ENCODE data around the gene ACOXL.

Gene ACOXL

DNA sequence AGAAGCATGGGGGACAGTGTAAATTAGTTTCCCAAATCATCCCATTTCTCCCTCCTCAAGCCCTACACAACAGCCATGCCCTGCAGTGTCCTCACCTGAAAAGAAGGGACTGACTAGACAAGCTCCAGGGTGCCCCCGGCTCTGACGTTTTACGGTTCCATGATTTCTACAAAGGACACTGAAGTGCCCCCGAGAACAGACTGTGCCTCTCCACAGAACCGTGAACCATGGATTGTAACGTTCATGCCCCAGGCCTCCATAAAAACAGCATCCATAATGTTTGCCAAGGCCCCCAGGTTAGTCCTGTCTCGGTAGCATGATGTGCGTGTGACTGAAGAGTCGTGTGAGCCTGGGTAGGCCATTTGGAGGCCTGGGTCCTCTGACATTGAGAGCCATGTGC, 7.0 kb upstream of the ACOXL start:
- Histone ChIP-seq H3K36me3 (ENCODE audit: insufficient read depth, low read length) (no peaks in the 10 kb centered on the region), H3K4me2 (ENCODE audit: low read length) (no peak overlapping the region), H3K4me3 (ENCODE audit: low read length) (no peak overlapping the region), H3K4me1 (ENCODE audit: control insufficient read depth, insufficient read depth, low read length) (no peaks in the 10 kb centered on the region), H3K9ac (ENCODE audit: low read depth, low read length) (no peak overlapping the region), H3K9me3 (replicated peaks; ENCODE audit: low read length) (no peaks in the 10 kb centered on the region), H3K27me3 (ENCODE audit: control insufficient read depth, insufficient read depth, low read length) (peaks cover 72% of the 10 kb centered on the region)

DNA sequence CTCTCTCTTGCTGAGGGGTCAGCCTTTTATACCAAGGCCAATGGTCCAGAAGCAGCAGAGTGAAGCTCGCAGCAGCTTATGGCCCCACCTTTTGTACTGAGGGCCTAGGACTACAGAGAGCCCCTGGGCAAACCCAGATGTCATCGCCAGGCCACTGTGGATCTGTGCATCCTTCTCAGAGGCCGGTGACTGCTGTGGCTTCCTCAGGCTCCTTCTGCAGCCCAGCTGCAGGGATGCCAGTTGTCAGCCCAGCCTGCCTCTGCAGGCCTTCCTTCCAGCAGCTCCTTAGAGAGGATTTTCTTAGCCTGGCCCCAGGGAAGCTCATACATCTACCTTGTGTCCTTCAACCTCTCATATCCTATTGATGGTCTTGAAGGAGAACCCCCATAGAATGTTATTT, 6.5 kb upstream of the ACOXL start:
- H3K27me3 ChIP-seq (ENCODE audit: control insufficient read depth, insufficient read depth, low read length), result peaks cover 72% of the 10 kb centered on the region
- H3K4me2 ChIP-seq (ENCODE audit: low read length), result no peak overlapping the region

DNA sequence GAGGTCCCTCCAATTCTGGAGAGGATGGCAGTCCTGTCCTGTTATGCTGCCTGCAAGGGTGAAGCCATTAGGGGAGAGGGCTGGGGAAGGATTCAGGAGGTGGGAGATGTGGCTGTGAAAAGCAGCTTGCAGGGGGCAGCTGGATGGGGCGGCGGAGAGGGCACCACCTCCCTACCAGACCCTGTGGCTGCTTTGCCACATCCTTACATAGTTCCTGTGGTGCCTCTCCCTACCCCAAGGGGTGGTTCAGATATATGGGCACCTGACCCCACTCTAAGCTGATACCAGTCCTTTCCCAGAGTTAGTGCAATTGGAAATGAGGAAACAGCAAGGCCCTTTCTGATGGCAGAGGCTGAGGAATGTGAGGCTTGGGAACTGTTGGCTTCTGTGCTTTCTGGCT, 6.1 kb upstream of the ACOXL start:
- Histone ChIP-seq H3K27me3 (ENCODE audit: control insufficient read depth, insufficient read depth, low read length) (peaks cover 72% of the 10 kb centered on the region), H3K9me3 (replicated peaks; ENCODE audit: low read length) (no peaks in the 10 kb centered on the region), H3K9ac (ENCODE audit: low read depth, low read length) (no peak overlapping the region), H3K36me3 (ENCODE audit: insufficient read depth, low read length) (no peaks in the 10 kb centered on the region), H3K4me3 (ENCODE audit: low read length) (no peak overlapping the region), H3K4me1 (ENCODE audit: control insufficient read depth, insufficient read depth, low read length) (no peaks in the 10 kb centered on the region), H3K4me2 (ENCODE audit: low read length) (no peak overlapping the region)

More for the DNA sequence above, 6.5 kb upstream of the ACOXL start:
- Histone ChIP-seq H3K4me3 (ENCODE audit: low read length) (no peak overlapping the region), H3K9me3 (replicated peaks; ENCODE audit: low read length) (no peaks in the 10 kb centered on the region), H3K4me1 (ENCODE audit: control insufficient read depth, insufficient read depth, low read length) (no peaks in the 10 kb centered on the region), H3K9ac (ENCODE audit: low read depth, low read length) (no peak overlapping the region), H3K36me3 (ENCODE audit: insufficient read depth, low read length) (no peaks in the 10 kb centered on the region)

DNA sequence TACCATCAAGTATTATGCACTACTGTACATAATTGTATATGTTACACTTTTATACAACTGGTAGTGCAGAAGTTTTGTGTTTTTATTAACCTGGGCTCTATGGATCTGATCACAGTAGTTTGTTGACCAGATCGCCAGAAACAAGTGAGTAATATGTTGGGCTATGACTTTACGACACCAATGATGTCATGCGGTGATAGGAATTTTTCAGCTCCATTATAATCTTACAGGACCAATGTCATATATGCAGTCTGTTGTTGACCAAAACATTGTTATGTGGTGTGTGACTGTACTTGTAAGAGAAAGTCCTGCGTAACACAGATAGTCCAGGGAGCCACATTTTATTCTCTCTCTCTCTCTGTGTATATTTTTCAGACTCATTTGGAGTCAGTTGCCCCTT, 4.5 kb upstream of the ACOXL start:
- H3K9ac ChIP-seq (ENCODE audit: low read depth, low read length), result no peak overlapping the region
- H3K4me3 ChIP-seq (ENCODE audit: low read length), result no peak overlapping the region
- H3K36me3 ChIP-seq (ENCODE audit: insufficient read depth, low read length), result no peaks in the 10 kb centered on the region
- H3K27me3 ChIP-seq (ENCODE audit: control insufficient read depth, insufficient read depth, low read length), result peaks cover 74% of the 10 kb centered on the region
- no peaks in the 10 kb centered on the region for H3K4me1 ChIP-seq (ENCODE audit: control insufficient read depth, insufficient read depth, low read length)
- no peak overlapping the region for H3K4me2 ChIP-seq (ENCODE audit: low read length)
- no peaks in the 10 kb centered on the region for H3K9me3 ChIP-seq (replicated peaks; ENCODE audit: low read length)

DNA sequence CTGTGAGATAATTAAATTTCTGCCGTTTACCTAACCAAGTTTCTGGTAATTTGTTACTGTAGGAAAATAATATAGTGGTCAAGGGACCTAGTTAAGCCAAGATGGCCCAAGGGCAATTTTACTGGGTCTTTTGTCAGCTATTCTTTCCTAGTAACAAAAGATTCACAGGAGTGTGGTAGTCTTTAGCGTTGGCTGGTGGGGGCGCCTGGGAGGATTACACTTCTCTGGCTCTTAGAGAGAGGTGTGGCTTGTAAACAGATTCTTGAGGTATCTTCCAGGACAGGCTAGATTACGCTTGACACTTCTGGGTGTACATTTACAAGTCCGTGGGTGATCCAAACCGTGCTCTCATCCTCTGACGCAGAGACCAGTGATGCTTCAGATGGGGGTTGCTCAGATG, 3.3 kb upstream of the ACOXL start:
- H3K36me3 ChIP-seq (ENCODE audit: insufficient read depth, low read length), result no peaks in the 10 kb centered on the region
- peaks cover 72% of the 10 kb centered on the region for H3K27me3 ChIP-seq (ENCODE audit: control insufficient read depth, insufficient read depth, low read length)
- H3K9ac ChIP-seq (ENCODE audit: low read depth, low read length), result no peak overlapping the region
- H3K9me3 ChIP-seq (replicated peaks; ENCODE audit: low read length), result no peaks in the 10 kb centered on the region
- no peak overlapping the region for H3K4me3 ChIP-seq (ENCODE audit: low read length)
- H3K4me1 ChIP-seq (ENCODE audit: control insufficient read depth, insufficient read depth, low read length), result no peaks in the 10 kb centered on the region
- no peak overlapping the region for H3K4me2 ChIP-seq (ENCODE audit: low read length)

DNA sequence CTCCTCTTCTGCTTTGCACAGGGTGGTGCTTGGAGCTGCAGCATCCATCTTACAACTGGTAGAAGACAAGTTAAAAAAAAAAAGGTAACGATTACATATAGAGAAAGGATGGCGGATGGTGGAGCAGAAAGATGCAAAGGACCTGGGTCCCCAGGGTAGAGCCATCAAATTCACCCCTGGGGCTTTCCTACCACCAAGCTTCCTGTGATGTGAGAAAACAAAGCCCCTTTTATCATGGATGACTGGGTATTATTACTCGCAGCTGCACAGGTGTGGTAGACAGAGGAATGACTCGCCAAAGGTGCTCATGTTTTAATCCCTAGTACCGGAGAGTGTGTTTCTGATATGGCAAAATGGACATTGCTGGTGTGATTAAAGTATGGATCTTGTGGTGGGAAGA, 1.3 kb upstream of the ACOXL start:
- H3K9ac ChIP-seq (ENCODE audit: low read depth, low read length), result no peak overlapping the region
- H3K27me3 ChIP-seq (ENCODE audit: control insufficient read depth, insufficient read depth, low read length), result peaks cover 77% of the 10 kb centered on the region
- no peaks in the 10 kb centered on the region for H3K36me3 ChIP-seq (ENCODE audit: insufficient read depth, low read length)
- H3K4me2 ChIP-seq (ENCODE audit: low read length), result no peak overlapping the region
- no peaks in the 10 kb centered on the region for H3K9me3 ChIP-seq (replicated peaks; ENCODE audit: low read length)
- H3K4me3 ChIP-seq (ENCODE audit: low read length), result no peak overlapping the region
- H3K4me1 ChIP-seq (ENCODE audit: control insufficient read depth, insufficient read depth, low read length), result no peaks in the 10 kb centered on the region

GRCh38 chr2:110735366-110735765, 3.0 kb downstream of the ACOXL start:
- Histone ChIP-seq H3K4me1 (ENCODE audit: control insufficient read depth, insufficient read depth, low read length) (no peaks in the 10 kb centered on the region), H3K9me3 (replicated peaks; ENCODE audit: low read length) (no peaks in the 10 kb centered on the region), H3K9ac (ENCODE audit: low read depth, low read length) (no peak overlapping the region), H3K36me3 (ENCODE audit: insufficient read depth, low read length) (no peaks in the 10 kb centered on the region), H3K4me2 (ENCODE audit: low read length) (no peak overlapping the region), H3K4me3 (ENCODE audit: low read length) (no peak overlapping the region), H3K27me3 (ENCODE audit: control insufficient read depth, insufficient read depth, low read length) (peaks cover 83% of the 10 kb centered on the region)

- H3K4me1 ChIP-seq (ENCODE audit: control insufficient read depth, insufficient read depth, low read length), result no peaks in the 10 kb centered on the region
- no peaks in the 10 kb centered on the region for H3K36me3 ChIP-seq (ENCODE audit: insufficient read depth, low read length)
- no peak overlapping the region for H3K4me2 ChIP-seq (ENCODE audit: low read length)
- H3K4me3 ChIP-seq (ENCODE audit: low read length), result no peak overlapping the region
- H3K27me3 ChIP-seq (ENCODE audit: control insufficient read depth, insufficient read depth, low read length), result peaks cover 81% of the 10 kb centered on the region
- no peaks in the 10 kb centered on the region for H3K9me3 ChIP-seq (replicated peaks; ENCODE audit: low read length)
- H3K9ac ChIP-seq (ENCODE audit: low read depth, low read length), result no peak overlapping the region
Measured at GRCh38 chr2:110737783-110738182, 5.4 kb downstream of the ACOXL start.

- Histone ChIP-seq H3K36me3 (ENCODE audit: insufficient read depth, low read length) (no peaks in the 10 kb centered on the region), H3K9ac (ENCODE audit: low read depth, low read length) (no peak overlapping the region), H3K4me3 (ENCODE audit: low read length) (no peak overlapping the region), H3K4me2 (ENCODE audit: low read length) (no peak overlapping the region), H3K4me1 (ENCODE audit: control insufficient read depth, insufficient read depth, low read length) (no peaks in the 10 kb centered on the region), H3K27me3 (ENCODE audit: control insufficient read depth, insufficient read depth, low read length) (peaks cover 80% of the 10 kb centered on the region), H3K9me3 (replicated peaks; ENCODE audit: low read length) (no peaks in the 10 kb centered on the region)
Measured at GRCh38 chr2:110740747-110741349, 8.5 kb downstream of the ACOXL start.

DNA sequence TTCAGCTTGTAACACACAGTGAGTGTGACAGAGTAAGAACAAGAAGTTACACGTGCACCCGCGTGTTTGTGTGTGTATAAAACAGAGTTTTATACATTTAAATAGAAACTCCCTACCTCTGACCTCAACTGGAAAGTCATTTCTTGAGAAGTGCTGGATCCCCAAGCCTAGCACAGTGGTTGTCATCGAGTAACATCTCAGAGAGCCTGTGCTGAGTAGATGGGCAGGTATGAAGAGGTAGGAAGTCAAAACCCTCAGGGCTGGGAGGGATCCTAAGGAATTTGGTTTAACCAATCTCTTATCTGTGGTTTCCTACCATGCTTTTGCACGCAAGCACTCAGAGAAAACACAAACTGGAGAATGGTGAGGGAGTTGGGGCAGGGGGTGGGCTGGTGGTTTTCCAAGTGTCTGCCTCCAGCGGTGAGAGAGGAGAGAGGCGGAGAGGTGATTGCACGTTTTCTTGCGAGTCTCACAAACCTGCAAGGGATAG, 9.2 kb downstream of the ACOXL start:
- Histone ChIP-seq H3K27me3 (ENCODE audit: control insufficient read depth, insufficient read depth, low read length) (peaks cover 84% of the 10 kb centered on the region), H3K4me1 (ENCODE audit: control insufficient read depth, insufficient read depth, low read length) (no peaks in the 10 kb centered on the region), H3K4me2 (ENCODE audit: low read length) (no peak overlapping the region), H3K36me3 (ENCODE audit: insufficient read depth, low read length) (no peaks in the 10 kb centered on the region), H3K9ac (ENCODE audit: low read depth, low read length) (no peak overlapping the region), H3K4me3 (ENCODE audit: low read length) (no peak overlapping the region), H3K9me3 (replicated peaks; ENCODE audit: low read length) (no peaks in the 10 kb centered on the region)

GRCh38 chr2:110742412-110742811, 10.0 kb downstream of the ACOXL start:
- no peak overlapping the region for H3K4me2 ChIP-seq (ENCODE audit: low read length)
- H3K9me3 ChIP-seq (replicated peaks; ENCODE audit: low read length), result no peaks in the 10 kb centered on the region
- H3K9ac ChIP-seq (ENCODE audit: low read depth, low read length), result no peak overlapping the region
- H3K27me3 ChIP-seq (ENCODE audit: control insufficient read depth, insufficient read depth, low read length), result peaks cover 86% of the 10 kb centered on the region
- no peaks in the 10 kb centered on the region for H3K36me3 ChIP-seq (ENCODE audit: insufficient read depth, low read length)
- no peak overlapping the region for H3K4me3 ChIP-seq (ENCODE audit: low read length)
- H3K4me1 ChIP-seq (ENCODE audit: control insufficient read depth, insufficient read depth, low read length), result no peaks in the 10 kb centered on the region

GRCh38 chr2:110743600-110743999, 11.2 kb downstream of the ACOXL start:
- Histone ChIP-seq H3K4me2 (ENCODE audit: low read length) (no peak overlapping the region), H3K9ac (ENCODE audit: low read depth, low read length) (no peak overlapping the region), H3K4me3 (ENCODE audit: low read length) (no peak overlapping the region), H3K4me1 (ENCODE audit: control insufficient read depth, insufficient read depth, low read length) (no peaks in the 10 kb centered on the region), H3K9me3 (replicated peaks; ENCODE audit: low read length) (no peaks in the 10 kb centered on the region), H3K36me3 (ENCODE audit: insufficient read depth, low read length) (no peaks in the 10 kb centered on the region), H3K27me3 (ENCODE audit: control insufficient read depth, insufficient read depth, low read length) (peaks cover 87% of the 10 kb centered on the region)

Data from skeletal muscle satellite cell (primary cell).